ENCODE measurements around the gene NCOR1.

- TF ChIP-seq BHLHE40 (IDR thresholded peaks at IDR 0.05; ENCODE audit: borderline replicate concordance), result no peak
- no peak for TF ChIP-seq TARDBP (IDR thresholded peaks at IDR 0.05)
- no peak for TF ChIP-seq FOXK2 (IDR thresholded peaks at IDR 0.05)
- TF ChIP-seq FOXM1 (IDR thresholded peaks at IDR 0.05; ENCODE audit: borderline replicate concordance), result no peak
- TF ChIP-seq CTBP1 (IDR thresholded peaks at IDR 0.05; ENCODE audit: borderline replicate concordance), result no peak
- no peak for TF ChIP-seq ELF4 (IDR thresholded peaks at IDR 0.05)
- TF ChIP-seq ZNF384 (IDR thresholded peaks at IDR 0.05), result no peak
- no peak for TF ChIP-seq SP1 (IDR thresholded peaks at IDR 0.05)
- TF ChIP-seq SUZ12 (IDR thresholded peaks at IDR 0.05), result no peak
These were observed 24.6 kb upstream of the NCOR1 start for GRCh38 chr17:16239931-16240330.
